ENCODE data around the gene RXRA. TPM values are rescaled to one million over a fixed set of nuclear protein-coding genes. Genes with fewer than 3 reads are reported as not detected.
A peak's percentile ranks its signal among the peaks of the same experiment; 100 is the strongest.

RXRA gene
- total RNA-seq, 1 donor from 2014 or later = 42.6 TPM

DNA sequence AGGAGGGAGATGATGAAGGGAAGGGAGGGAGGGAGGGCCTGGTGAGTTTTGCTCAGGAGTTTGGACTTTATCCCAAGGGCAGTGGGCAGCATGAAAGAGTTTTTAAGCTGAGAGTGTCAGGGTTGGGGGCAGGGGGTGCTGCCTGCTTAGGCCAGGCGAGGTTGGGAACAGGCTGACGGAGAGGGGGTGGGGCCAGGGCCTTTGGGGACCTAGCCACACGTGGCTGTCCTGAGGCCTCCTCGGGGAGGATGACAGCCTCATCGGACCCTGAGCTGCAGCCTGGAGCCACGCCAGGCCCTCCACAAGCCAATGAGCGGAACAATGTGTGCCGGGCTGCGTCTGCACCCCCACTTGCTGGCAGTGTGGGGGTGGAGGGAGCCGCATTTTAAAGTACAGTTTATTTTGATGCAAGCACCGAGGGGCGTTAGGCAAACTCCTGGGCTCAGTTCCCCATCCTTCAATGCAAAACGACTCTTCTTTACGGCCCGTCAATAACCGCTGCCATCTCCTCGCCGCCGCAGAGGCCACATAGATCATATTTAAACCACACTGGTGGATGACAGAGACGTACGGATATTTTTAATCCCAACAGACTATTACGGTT is 5.3 kb upstream of the RXRA start:
- intact Hi-C loops (cut with DNase I) = no loop called here
- peak; percentile 61 for DNase-seq (ENCODE audit: low spot score)

DNA sequence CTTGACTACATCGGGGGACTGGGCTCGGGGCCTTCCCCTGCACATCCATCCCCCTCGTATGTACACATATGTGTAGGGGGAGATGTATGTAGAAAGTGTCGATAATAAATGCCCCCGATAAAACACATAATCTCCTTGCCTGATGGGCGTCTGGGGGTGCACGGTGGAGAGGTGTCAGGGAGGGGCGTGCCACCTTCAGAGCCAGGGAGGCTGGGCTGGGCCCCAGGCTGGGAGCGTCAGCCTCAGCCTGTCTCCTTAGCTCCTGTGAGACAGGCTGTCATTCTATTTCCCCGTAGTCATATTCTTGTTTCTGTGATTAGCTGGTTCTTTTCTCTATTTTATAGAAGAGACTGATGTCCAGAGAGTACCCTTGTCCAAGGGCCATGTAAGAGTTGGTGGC is 4.7 kb upstream of the RXRA start:
- DNase-seq (ENCODE audit: low spot score) = peak; percentile 19
- intact Hi-C loops (cut with DNase I) = no loop called here

- peak; percentile 59 for DNase-seq (ENCODE audit: low spot score)
- intact Hi-C loops (cut with DNase I) = no loop called here
Measured at GRCh38 chr9:134321946-134322741, 4.1 kb upstream of the RXRA start.

- peak; percentile 74 for DNase-seq (ENCODE audit: low spot score)
- intact Hi-C loops (cut with DNase I) = no loop called here
Measured at GRCh38 chr9:134322781-134323241, 3.4 kb upstream of the RXRA start.

- intact Hi-C loops (cut with DNase I) = loop anchor here (2.0 kb wide), 1 partner anchor 111 kb away; no protein-coding TSS in a partner anchor
- peak; percentile 80 for DNase-seq (ENCODE audit: low spot score)
Measured at GRCh38 chr9:134323741-134324358, 2.4 kb upstream of the RXRA start.

DNA sequence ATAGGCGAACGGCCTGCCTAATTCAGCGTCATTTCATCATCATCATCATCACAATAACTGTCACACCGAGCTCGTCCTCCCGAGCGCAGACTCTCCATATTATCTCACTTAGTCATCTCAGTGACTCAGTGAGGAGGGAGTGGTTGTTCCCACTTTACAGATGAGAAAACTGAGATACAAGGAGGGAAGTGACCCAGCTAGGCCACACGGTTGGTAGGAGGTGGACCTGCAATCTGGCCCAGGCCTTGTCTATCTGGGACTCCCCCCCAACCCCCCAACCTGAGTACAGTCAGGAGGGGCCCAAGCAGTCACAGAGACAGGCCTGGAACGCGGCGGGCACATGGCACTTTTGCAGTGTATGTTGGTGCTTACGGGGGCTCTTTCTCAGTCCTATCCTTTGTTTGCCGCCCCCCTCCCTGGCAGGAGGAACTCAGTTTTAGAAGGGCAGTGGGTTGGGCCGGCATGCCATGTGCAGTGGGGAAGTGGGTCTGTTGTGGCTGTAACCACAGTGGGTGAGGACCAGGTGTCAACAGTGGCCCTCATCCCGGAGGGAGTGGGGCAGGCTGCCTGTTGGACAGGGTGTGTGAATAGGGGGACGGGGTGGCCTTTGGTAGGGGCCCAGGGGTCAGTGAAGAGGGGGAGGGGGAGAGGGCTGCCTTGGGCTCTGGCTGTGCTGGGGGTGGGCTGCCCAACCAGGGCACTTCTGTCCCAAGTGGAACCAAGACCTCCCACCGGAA is 1.7 kb upstream of the RXRA start:
- intact Hi-C loops (cut with DNase I) = loop anchor here (2.0 kb wide), 1 partner anchor 110 kb away; no protein-coding TSS in a partner anchor
- DNase-seq (ENCODE audit: low spot score) = peak; percentile 58

GRCh38 chr9:134325096-134325812 is 1.0 kb upstream of the RXRA start:
- no peak for DNase-seq (ENCODE audit: low spot score)
- intact Hi-C loops (cut with DNase I) = loop anchor here (2.0 kb wide), 1 partner anchor 110 kb away; no protein-coding TSS in a partner anchor

DNA sequence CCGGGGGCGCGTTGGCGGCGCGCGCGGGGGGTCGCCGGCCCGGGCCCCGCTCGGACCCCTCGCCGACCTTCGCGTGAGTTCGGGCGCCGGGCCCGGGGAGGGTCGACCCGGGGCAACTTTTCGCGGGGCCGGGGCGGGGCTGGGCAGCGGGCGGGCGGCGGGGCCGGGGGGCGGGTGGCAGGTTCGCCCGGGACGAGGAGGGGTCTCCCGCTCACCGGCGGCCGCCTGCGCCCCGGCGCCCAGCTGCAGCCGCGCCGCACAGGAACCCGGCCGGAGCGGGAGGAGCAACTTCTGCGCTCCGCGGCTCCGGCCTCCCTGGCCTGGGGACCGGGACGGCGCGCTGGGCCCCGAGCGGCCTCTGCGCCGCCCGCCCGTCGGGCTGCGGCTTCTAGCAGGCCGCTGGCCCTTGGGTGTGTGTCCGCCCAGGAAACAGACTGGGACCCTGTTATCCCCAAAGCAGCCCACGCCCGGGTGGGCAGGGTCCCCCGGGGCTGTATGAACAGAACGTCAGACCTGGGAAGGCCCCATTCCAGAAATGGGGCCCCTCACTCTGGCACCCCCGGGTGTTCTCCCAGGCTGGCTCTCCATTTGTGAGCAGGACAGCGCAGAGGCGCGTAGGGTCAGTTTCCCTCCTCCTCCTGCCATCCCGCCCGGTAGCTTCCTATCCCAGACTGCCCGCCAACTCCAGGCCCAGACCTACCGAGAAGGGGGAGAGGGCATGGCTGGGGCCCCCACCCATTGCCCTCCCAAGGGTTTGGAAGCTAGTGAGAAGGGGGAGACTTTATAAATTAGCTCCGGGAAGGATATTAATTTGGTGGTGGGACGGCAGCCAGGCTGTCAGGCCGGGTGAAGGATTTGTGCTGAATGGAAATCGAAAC is 708 bp downstream of the RXRA start:
- DNase-seq (ENCODE audit: low spot score) = no peak
- intact Hi-C loops (cut with DNase I) = no loop called here

DNA sequence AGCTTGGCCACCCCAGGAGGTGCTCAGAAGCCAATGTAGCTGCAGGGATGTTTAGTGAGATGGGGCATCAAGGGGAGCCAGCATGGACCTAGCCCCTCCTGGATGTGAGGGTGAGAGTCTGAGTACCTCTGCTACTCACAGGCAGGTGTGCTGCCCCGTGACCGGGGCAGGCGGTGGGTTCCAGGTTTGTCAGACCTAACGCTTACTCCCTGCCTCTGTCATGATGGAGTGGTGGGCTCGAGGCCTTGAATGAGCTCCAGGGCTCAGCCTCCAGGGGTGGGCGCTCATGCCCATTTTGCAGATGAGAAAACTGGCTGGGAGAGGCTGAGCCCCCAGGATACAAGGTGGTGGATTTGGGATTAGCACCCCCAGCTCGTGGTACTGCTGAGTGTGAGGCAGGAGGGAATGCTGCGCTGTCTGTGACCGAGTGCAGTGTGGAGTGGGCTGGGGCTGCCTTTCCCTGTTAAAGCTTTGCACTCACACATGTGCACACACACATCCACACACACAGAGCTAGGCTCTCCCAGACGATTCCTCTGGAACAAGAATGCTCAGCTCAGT is 1.5 kb downstream of the RXRA start:
- intact Hi-C loops (cut with DNase I) = no loop called here
- DNase-seq (ENCODE audit: low spot score) = no peak

- intact Hi-C loops (cut with DNase I) = no loop called here
- DNase-seq (ENCODE audit: low spot score) = no peak
Measured at GRCh38 chr9:134328341-134328840, 2.1 kb downstream of the RXRA start.

DNA sequence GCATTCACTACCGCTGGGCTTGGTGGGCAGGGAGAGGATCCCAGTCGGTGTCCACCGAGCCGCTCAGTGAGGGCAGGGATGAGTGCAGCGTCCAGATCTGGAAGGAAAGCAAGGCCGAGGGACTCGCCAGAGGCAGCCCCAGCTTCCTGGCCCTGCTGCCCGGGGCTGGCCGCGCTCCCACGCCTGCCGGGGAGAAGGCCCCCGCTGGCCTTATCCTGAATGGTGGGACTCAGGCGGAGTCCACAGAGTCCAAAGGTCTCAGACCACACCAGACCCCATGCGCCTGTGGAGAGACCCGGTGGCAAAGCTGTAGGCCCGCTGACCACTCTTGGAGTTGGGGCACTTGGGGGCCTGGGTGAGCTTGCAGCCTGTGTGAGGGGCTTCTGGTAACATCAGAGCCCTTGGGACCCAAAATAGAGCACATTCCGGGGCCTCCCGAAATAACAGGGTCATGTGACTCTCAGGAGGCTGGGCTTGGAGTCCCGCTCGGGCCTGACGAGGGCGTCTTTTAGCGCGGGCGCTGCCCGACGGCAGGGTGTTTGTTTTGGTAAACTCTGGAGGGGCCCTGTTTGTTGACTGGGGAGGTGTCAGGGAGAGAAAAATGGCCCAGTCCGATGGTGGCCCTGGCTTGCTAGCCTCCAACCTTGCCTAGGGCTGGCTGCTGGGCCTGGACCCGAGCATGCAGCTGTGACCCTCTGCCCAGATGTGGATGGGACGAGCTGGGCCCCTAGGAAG is 2.8 kb downstream of the RXRA start:
- intact Hi-C loops (cut with DNase I) = no loop called here
- DNase-seq (ENCODE audit: low spot score) = no peak

DNA sequence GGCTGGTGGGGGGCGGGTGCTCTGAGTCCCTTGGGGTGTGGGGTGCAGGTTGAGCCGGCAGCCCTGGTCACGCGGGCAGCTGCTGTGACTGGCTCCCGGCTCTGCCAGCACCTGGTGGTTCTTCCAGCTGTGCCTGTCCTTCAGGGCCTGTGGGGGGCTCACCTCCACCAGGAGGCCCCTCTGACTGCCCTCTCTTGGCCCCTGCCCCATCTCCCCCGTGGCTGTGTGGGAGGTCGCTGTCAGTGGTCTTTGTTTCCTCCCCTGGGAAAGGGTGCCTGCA is 3.3 kb downstream of the RXRA start:
- DNase-seq (ENCODE audit: low spot score) = no peak
- intact Hi-C loops (cut with DNase I) = no loop called here

DNA sequence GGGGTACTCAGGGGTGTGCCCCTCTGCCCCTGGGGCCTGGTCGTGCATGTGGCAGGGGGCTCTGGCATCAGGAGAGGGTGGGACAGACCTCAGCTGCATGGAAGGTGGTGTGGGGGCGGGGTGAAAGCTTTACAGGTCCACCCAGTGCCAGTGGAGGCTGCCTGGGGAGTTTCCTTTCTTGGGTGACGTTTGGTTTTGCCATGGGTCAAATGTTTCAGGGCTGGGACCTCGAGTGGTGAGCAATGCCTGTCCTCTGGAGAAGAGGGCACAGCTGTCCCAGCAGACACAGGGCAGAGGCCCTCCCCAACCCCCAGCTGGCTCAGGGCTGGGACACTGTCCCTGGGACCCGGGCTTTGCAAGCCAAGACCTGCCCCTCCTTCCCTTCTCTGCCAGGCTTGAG is 3.6 kb downstream of the RXRA start:
- intact Hi-C loops (cut with DNase I) = loop anchor here (2.0 kb wide), 1 partner anchor 73 kb away; no protein-coding TSS in a partner anchor
- no peak for DNase-seq (ENCODE audit: low spot score)

- no peak for DNase-seq (ENCODE audit: low spot score)
- intact Hi-C loops (cut with DNase I) = loop anchor here (2.0 kb wide), 1 partner anchor 72 kb away; no protein-coding TSS in a partner anchor
Measured at GRCh38 chr9:134330590-134330989, 4.3 kb downstream of the RXRA start.

- DNase-seq (ENCODE audit: low spot score) = no peak
Measured at GRCh38 chr9:134331186-134332025, 5.2 kb downstream of the RXRA start.

GRCh38 chr9:134332266-134332665 is 6.0 kb downstream of the RXRA start:
- no peak for DNase-seq (ENCODE audit: low spot score)

More at GRCh38 chr9:134331186-134332025, 5.2 kb downstream of the RXRA start:
- intact Hi-C loops (cut with DNase I) = loop anchor here (2.0 kb wide), 1 partner anchor 71 kb away; no protein-coding TSS in a partner anchor

More at GRCh38 chr9:134332266-134332665, 6.0 kb downstream of the RXRA start:
- intact Hi-C loops (cut with DNase I) = no loop called here
